Neutrophil (primary cell): ENCODE measurements around the gene OBSL1.

Source experiments
- H3K27ac ChIP-seq: fragments of 200-600 bp; sonication (generic); 2 replicates; pipeline ENCODE4 v1.5.1; 2016; ENCODE audit warnings: mild to moderate bottlenecking, moderate library complexity
- H3K27me3 ChIP-seq: fragments of 200-600 bp; sonication (generic); 2 replicates; pipeline ENCODE4 v1.6.0; 2016; ENCODE audit warnings: mild to moderate bottlenecking
- H3K36me3 ChIP-seq: fragments of 200-600 bp; sonication (generic); 2 replicates; pipeline ENCODE4 v1.5.1; 2017
- H3K4me1 ChIP-seq, 2 experiments: fragments of 200-600 bp in 1 of 2; sonication (generic) in 1 of 2; 1 replicate in 1 of 2; 2 replicates in 1 of 2; pipeline versions ENCODE4 v1.5.1 to v1.6.1; 2013 to 2016; ENCODE audit warnings: low read depth in 1 of 2, low read length in 1 of 2, mild to moderate bottlenecking in 1 of 2, moderate library complexity in 1 of 2; ENCODE audit not compliant: control insufficient read depth in 1 of 2, insufficient read depth in 1 of 2
- H3K4me3 ChIP-seq, 2 experiments: fragments of 200-600 bp in 1 of 2; sonication (generic) in 1 of 2; 1 replicate in 1 of 2; 2 replicates in 1 of 2; pipeline ENCODE4 v1.5.1; 2013 to 2016; ENCODE audit warnings: low read depth in 1 of 2, low read length in 1 of 2, mild to moderate bottlenecking in 1 of 2, moderate library complexity in 1 of 2
- H3K9me3 ChIP-seq: fragments of 200-600 bp; sonication (generic); 2 replicates; pipeline ENCODE4 v1.5.1; 2016
- TF ChIP-seq, protein P1 (sequence below): fragments of 200-600 bp; sonication (generic); IDR thresholded peaks from 2 replicates; pipeline ENCODE4 v1.5.1; 2016; ENCODE audit warnings: antibody characterized with exemption

OBSL1 gene

DNA sequence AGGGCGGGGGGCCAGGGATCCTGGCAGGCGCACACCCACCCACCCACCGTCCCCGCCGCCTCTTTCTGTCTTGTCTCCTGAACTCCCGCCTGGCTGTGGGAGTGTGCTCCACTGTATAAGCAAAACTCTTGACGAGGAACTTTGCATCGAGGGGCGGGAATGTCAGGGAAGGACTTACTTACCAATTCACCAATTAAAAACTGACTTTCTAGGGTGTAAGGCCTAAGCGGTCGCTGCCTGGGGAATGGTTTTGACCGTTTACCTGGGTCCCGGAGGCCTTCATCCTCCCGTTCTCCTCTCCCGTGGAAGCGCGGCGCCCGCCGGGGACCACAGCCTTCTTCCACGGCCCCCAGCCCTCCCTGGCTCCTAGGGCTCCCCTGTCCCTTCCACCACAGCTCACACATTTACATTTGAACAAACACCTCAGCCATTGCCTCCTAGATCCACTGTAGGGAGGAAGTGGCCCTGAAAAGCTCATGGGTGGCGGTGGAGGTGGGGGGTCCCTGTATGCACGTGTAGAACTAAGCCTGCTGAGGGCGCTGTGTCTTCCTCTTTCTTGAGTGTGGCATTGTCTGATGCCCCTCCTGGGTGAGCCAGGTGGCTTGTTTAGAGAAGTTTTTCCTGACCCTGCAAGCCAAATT, 48.2 kb downstream of the OBSL1 start:
- Histone ChIP-seq H3K4me1 (no peaks in the 10 kb centered on the region), H3K27me3 (peaks cover 100% of the 10 kb centered on the region), H3K9me3 (no peaks in the 10 kb centered on the region), H3K4me3 (no peak overlapping the region), H3K36me3 (no peaks in the 10 kb centered on the region), H3K27ac (no peak overlapping the region)
- TF ChIP-seq, protein P1, sequence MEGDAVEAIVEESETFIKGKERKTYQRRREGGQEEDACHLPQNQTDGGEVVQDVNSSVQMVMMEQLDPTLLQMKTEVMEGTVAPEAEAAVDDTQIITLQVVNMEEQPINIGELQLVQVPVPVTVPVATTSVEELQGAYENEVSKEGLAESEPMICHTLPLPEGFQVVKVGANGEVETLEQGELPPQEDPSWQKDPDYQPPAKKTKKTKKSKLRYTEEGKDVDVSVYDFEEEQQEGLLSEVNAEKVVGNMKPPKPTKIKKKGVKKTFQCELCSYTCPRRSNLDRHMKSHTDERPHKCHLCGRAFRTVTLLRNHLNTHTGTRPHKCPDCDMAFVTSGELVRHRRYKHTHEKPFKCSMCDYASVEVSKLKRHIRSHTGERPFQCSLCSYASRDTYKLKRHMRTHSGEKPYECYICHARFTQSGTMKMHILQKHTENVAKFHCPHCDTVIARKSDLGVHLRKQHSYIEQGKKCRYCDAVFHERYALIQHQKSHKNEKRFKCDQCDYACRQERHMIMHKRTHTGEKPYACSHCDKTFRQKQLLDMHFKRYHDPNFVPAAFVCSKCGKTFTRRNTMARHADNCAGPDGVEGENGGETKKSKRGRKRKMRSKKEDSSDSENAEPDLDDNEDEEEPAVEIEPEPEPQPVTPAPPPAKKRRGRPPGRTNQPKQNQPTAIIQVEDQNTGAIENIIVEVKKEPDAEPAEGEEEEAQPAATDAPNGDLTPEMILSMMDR = no peak

DNA sequence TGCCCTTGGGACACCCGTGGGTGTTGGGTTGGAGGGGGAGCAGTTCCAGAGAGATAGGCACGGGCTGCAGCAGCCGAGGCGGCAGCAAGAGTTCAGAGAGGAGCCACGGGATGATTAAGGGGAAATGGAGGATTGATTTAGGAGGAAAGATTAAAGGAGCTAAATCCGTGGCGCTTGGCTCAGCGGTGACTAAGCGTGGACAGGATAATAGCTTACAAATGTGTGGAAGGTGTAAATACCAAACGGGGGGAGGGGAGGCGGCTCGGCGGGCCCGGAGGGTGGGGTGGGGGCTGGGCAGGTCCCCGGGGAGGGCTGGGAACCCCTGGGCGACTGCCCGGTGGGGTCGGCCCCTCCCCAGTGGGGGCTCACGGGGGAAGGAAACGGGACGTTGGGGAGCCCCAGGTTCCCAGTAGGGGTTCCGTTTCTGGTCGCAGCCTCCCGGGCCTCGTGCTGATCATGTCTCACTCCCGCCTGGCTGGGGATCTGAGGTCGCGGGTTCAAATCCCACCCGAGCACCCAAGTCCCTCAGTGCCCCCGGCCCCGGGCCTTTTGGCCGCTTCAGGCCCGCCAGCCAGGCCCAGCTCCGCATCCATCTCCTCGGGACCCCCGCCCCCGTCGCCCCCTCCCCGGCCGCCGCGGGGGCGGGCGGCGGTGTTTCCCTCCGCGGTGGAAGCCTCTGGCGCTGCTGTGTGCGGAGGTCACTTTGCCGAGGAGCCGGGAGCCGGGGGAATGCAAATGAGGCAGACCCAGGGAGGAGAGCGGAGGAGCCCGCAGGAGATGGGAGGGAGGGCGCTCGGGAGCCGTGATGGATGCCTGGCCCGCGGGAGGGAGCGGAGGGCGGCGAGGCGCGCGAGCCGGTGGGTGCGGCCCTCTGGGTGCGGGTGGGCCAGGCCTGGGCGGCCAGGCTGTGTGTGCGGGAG, 49.0 kb downstream of the OBSL1 start:
- no peak overlapping the region for H3K27ac ChIP-seq
- TF ChIP-seq, protein P1 = no peak
- H3K36me3 ChIP-seq = no peaks in the 10 kb centered on the region
- H3K9me3 ChIP-seq = no peaks in the 10 kb centered on the region
- peaks cover 100% of the 10 kb centered on the region for H3K27me3 ChIP-seq
- H3K4me1 ChIP-seq = no peaks in the 10 kb centered on the region
- H3K4me3 ChIP-seq = no peak overlapping the region

DNA sequence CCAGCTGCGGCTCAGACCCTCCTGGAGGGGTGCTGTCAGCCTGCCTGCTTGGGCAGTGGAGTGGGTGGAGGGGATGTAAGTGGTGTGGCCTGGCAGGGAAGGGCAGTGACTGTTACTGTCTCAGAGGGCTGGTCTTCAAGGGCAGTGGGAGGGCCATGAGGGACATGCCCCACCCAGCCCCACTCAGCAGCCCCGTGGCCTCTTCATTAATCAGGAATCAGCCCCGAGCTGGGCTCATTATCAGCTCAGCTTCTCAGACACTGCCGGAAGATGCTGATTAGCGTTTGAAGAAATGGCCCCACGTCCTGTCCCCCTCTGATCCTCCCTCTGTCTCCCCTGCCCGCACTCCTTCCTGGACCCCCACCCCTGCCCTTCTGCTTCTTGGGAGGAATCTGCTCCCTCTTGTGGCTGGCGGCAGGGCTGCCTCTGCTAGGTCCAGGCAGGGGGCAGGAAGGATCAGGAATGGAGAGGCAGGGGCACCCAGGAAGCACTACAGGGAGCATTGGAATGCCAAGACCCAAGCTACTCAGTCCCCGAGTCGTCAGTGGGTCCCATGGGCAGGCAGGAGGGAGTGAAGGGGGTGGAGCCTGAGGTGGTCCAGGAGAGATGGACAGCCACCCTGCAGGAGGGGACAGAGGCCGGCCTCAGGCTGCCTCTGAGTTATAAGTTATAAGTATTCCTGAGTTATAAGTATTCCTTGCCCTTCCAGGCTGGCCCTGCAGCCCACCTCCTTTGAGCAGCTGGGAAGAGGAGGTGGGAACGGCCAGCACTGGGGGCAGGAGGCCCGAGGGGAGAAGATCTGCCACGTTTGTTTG, 50.1 kb downstream of the OBSL1 start:
- no peak overlapping the region for H3K4me3 ChIP-seq

DNA sequence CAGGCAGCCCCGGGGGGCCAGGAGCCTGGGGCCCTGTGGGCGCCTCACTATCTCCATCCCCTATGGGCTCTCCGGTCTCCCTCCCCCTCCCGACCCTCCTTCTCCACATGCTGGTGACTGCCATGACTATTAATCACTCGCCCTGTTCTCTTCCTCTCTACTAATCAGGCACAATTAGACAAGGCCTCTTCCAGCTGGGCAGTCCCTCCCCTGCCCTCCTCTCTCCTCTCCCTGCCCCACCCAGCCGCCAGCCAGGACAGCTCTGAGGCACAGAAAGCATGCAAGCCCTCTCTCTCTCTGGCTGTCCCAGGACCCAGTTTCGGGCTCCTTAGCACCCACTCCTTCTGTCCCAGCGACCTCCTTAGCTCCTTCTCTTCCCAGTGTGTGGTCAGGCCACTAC, 51.3 kb downstream of the OBSL1 start:
- Histone ChIP-seq H3K27me3 (peaks cover 100% of the 10 kb centered on the region), H3K4me3 (no peak overlapping the region), H3K27ac (no peak overlapping the region), H3K4me1 (no peaks in the 10 kb centered on the region), H3K36me3 (no peaks in the 10 kb centered on the region), H3K9me3 (no peaks in the 10 kb centered on the region)
- TF ChIP-seq, protein P1 = no peak

More for the DNA sequence above, 50.1 kb downstream of the OBSL1 start:
- H3K27me3 ChIP-seq = peaks cover 100% of the 10 kb centered on the region
- H3K27ac ChIP-seq = no peak overlapping the region
- TF ChIP-seq, protein P1 = no peak
- no peaks in the 10 kb centered on the region for H3K4me1 ChIP-seq
- no peaks in the 10 kb centered on the region for H3K9me3 ChIP-seq
- H3K36me3 ChIP-seq = no peaks in the 10 kb centered on the region

DNA sequence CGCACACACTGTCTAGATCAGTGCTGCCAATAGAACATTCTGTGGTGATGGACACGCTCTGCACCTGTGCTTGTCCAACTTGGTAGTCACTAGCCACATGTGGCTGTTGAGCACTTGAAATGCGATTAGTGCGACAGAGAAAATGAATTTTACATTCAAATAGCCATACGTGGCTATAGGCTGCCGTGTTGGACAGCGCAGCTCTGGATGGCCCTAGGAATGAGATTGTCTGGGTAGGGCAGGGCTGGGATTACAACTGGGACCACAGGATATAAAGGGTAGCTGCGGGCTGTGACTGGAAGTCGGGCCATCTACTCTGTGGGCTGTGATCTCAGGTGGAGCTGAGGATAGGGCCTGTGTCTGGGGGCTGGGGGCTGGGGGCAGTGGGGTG, 51.8 kb downstream of the OBSL1 start:
- no peaks in the 10 kb centered on the region for H3K4me1 ChIP-seq
- H3K27ac ChIP-seq = no peak overlapping the region
- H3K36me3 ChIP-seq = no peaks in the 10 kb centered on the region
- H3K27me3 ChIP-seq = peaks cover 100% of the 10 kb centered on the region
- TF ChIP-seq, protein P1 = no peak
- H3K4me3 ChIP-seq = no peak overlapping the region
- H3K9me3 ChIP-seq = no peaks in the 10 kb centered on the region
